CD4-positive, alpha-beta memory T cell (primary cell): Measurements from ENCODE around the gene CLPTM1L. TPM values are rescaled to one million over a fixed set of nuclear protein-coding genes. Genes with fewer than 3 reads are reported as not detected.

Source experiments
- CTCF ChIA-PET: fragments of 350-600 bp; sonication (Branson Sonifier 250); formaldehyde crosslinking; loops from one replicate; lab custom pipeline; 2021; ENCODE audit warnings: inconsistent platforms; ENCODE audit not compliant: partially characterized antibody; lab: Charles Lee
- POLR2A ChIA-PET: fragments of 350-600 bp; sonication (Branson Sonifier 250); formaldehyde crosslinking; loops from one replicate; lab custom pipeline; 2021; ENCODE audit not compliant: partially characterized antibody; lab: Charles Lee
- DNase-seq, 5 donors: peaks; one replicate each; pipeline versions ENCODE4 v3.0.0 to v3.0.0-alpha.2; 2020 to 2022; ENCODE audit warnings: mixed read lengths in 1 of 5
- H3K27ac ChIP-seq: one replicate; pipeline ENCODE4 v1.7.0; 2013; ENCODE audit warnings: low read depth, low read length
- H3K27me3 ChIP-seq: 2 replicates; pipeline ENCODE4 v1.7.0; 2013; ENCODE audit warnings: mild to moderate bottlenecking, low read length, moderate library complexity; ENCODE audit not compliant: insufficient read depth
- H3K36me3 ChIP-seq: 2 replicates; pipeline ENCODE4 v1.7.0; 2013; ENCODE audit warnings: mild to moderate bottlenecking, low read length, moderate library complexity; ENCODE audit not compliant: insufficient read depth
- H3K4me1 ChIP-seq: 2 replicates; pipeline ENCODE4 v1.7.0; 2013; ENCODE audit warnings: mild to moderate bottlenecking, low read length, moderate library complexity; ENCODE audit not compliant: insufficient read depth
- H3K4me3 ChIP-seq, 2 donors: one replicate each; pipeline ENCODE4 v1.7.0; 2013; ENCODE audit warnings: low read length in 2 of 2, mild to moderate bottlenecking in 1 of 2
- H3K9me3 ChIP-seq, 2 donors: one replicate each; pipeline ENCODE4 v1.7.0; 2013; ENCODE audit warnings: low read length in 2 of 2, control low read depth in 1 of 2; ENCODE audit not compliant: control insufficient read depth in 1 of 2
- H3K27ac Mint-ChIP-seq, 7 donors: one replicate each; pipeline ENCODE4 v1.8.0; 2020 to 2021; ENCODE audit warnings: mixed read lengths in 7 of 7, mild to moderate bottlenecking in 6 of 7, inconsistent platforms in 3 of 7, moderate library complexity in 3 of 7
- H3K27me3 Mint-ChIP-seq, 2 donors: one replicate each; pipeline ENCODE4 v1.8.0; 2020 to 2021; ENCODE audit warnings: mixed read lengths in 2 of 2
- H3K36me3 Mint-ChIP-seq, 2 donors: one replicate each; pipeline ENCODE4 v1.8.0; 2020 to 2021; ENCODE audit warnings: mixed read lengths in 2 of 2, inconsistent platforms in 1 of 2, mild to moderate bottlenecking in 1 of 2
- H3K4me1 Mint-ChIP-seq, 4 donors: one replicate each; pipeline ENCODE4 v1.8.0; 2020 to 2021; ENCODE audit warnings: mixed read lengths in 4 of 4, mild to moderate bottlenecking in 1 of 4
- H3K4me3 Mint-ChIP-seq, 8 donors: one replicate each; pipeline ENCODE4 v1.8.0; 2020 to 2021; ENCODE audit warnings: mixed read lengths in 8 of 8, mild to moderate bottlenecking in 7 of 8, moderate library complexity in 6 of 8, inconsistent platforms in 3 of 8
- H3K9me3 Mint-ChIP-seq, 8 donors: one replicate each; pipeline ENCODE4 v1.8.0; 2020 to 2021; ENCODE audit warnings: mixed read lengths in 8 of 8, mild to moderate bottlenecking in 5 of 8, inconsistent platforms in 3 of 8, moderate library complexity in 1 of 8
- intact Hi-C: fragments of 100-400 bp; cut with micrococcal nuclease; formaldehyde crosslinking; loops from one replicate; pipeline ENCODE4 v1.15.1; 2023
- polyA plus RNA-seq, 2 donors: library from polyadenylated mRNA; unstranded; fragments of 300-500 nt; fragmentation: Illumina TruSeq; gene quantifications; one replicate each; pipeline ENCODE4 v1.2.3, GENCODE V29; 2021
- total RNA-seq, 2 experiments: library from RNA; stranded (reverse); gene quantifications; one replicate each; pipeline ENCODE4 v1.2.3, GENCODE V29; 2021

CLPTM1L gene
- total and polyA plus RNA-seq, 4 experiments from 2014 or later: 34.1 to 87.4 (median 72.6) TPM

- Mint-ChIP-seq H3K36me3 (peaks cover 0 to 3% of the 10 kb centered on the region in 2 donors), H3K4me1 (peaks cover 22 to 49% (median 31%) of the 10 kb centered on the region in 4 donors), H3K4me3 (peak overlapping the region in 1 of 8 donors; percentile 11), H3K9me3 (peaks cover 0 to 6% (median 0%) of the 10 kb centered on the region in 8 donors), H3K27ac (peak overlapping the region in 2 of 7 donors; percentile 91 to 94), H3K27me3 (no peaks in the 10 kb centered on the region)
- intact Hi-C loops: no loop called here
- DNase-seq: no peak
- no peaks in the 10 kb centered on the region for H3K36me3 ChIP-seq
- H3K27me3 ChIP-seq: no peaks in the 10 kb centered on the region
- H3K9me3 ChIP-seq: no peaks in the 10 kb centered on the region
- ChIA-PET POLR2A (interaction anchor here (0.6 to 3.5 kb wide), 6 partner anchors 10 to 414 kb away, joined by 3 to 53 read pairs (median 14); partner anchors contain the start of gene CLPTM1L), CTCF (interaction anchor here (1.0 to 3.1 kb wide), 3 partner anchors 39 to 260 kb away, joined by 3 to 17 read pairs (median 4); no protein-coding TSS in a partner anchor)
- H3K27ac ChIP-seq: no peak overlapping the region
- no peak overlapping the region for H3K4me3 ChIP-seq
- H3K4me1 ChIP-seq: peaks cover 28% of the 10 kb centered on the region
These were observed 39.6 kb upstream of the CLPTM1L start for GRCh38 chr5:1384521-1384920.

GRCh38 chr5:1383886-1384401 lies 39.0 kb upstream of the CLPTM1L start:
- Histone ChIP-seq H3K36me3 (no peaks in the 10 kb centered on the region), H3K4me1 (peaks cover 28% of the 10 kb centered on the region), H3K27ac (no peak overlapping the region), H3K4me3 (no peak overlapping the region), H3K9me3 (no peaks in the 10 kb centered on the region), H3K27me3 (no peaks in the 10 kb centered on the region)
- peaks cover 0 to 3% of the 10 kb centered on the region in 2 donors for H3K36me3 Mint-ChIP-seq
- intact Hi-C loops: no loop called here
- H3K27ac Mint-ChIP-seq: peak overlapping the region in 2 of 7 donors; percentile 78 to 79
- ChIA-PET CTCF (no interaction called here), POLR2A (interaction anchor here (2.6 kb wide), 1 partner anchor 68 kb away, joined by 16 read pairs; no protein-coding TSS in a partner anchor)
- no peak for DNase-seq
- peaks cover 22 to 49% (median 31%) of the 10 kb centered on the region in 4 donors for H3K4me1 Mint-ChIP-seq
- no peak overlapping the region for H3K4me3 Mint-ChIP-seq
- peaks cover 0 to 6% (median 0%) of the 10 kb centered on the region in 8 donors for H3K9me3 Mint-ChIP-seq
- H3K27me3 Mint-ChIP-seq: no peaks in the 10 kb centered on the region

GRCh38 chr5:1383344-1383743 lies 38.4 kb upstream of the CLPTM1L start:
- Histone ChIP-seq H3K4me3 (no peak overlapping the region), H3K36me3 (no peaks in the 10 kb centered on the region), H3K4me1 (peaks cover 28% of the 10 kb centered on the region), H3K9me3 (no peaks in the 10 kb centered on the region), H3K27ac (no peak overlapping the region), H3K27me3 (no peaks in the 10 kb centered on the region)
- POLR2A ChIA-PET: no interaction called here
- CTCF ChIA-PET: no interaction called here
- no peak overlapping the region for H3K27ac Mint-ChIP-seq
- H3K4me3 Mint-ChIP-seq: no peak overlapping the region
- intact Hi-C loops: no loop called here
- no peaks in the 10 kb centered on the region for H3K27me3 Mint-ChIP-seq
- DNase-seq: no peak
- H3K36me3 Mint-ChIP-seq: peaks cover 0 to 3% of the 10 kb centered on the region in 2 donors
- peaks cover 20 to 49% (median 31%) of the 10 kb centered on the region in 4 donors for H3K4me1 Mint-ChIP-seq
- peaks cover 0 to 4% (median 0%) of the 10 kb centered on the region in 8 donors for H3K9me3 Mint-ChIP-seq

GRCh38 chr5:1382248-1382700 lies 37.4 kb upstream of the CLPTM1L start:
- peaks cover 25% of the 10 kb centered on the region for H3K4me1 ChIP-seq
- ChIA-PET CTCF (interaction anchor here (1.4 kb wide), 1 partner anchor 263 kb away, joined by 4 read pairs; no protein-coding TSS in a partner anchor), POLR2A (no interaction called here)
- Mint-ChIP-seq H3K27me3 (no peaks in the 10 kb centered on the region), H3K4me3 (no peak overlapping the region), H3K9me3 (peaks cover 0 to 4% (median 0%) of the 10 kb centered on the region in 8 donors), H3K27ac (no peak overlapping the region), H3K4me1 (peaks cover 18 to 41% (median 30%) of the 10 kb centered on the region in 4 donors), H3K36me3 (peaks cover 0 to 3% of the 10 kb centered on the region in 2 donors)
- intact Hi-C loops: no loop called here
- H3K4me3 ChIP-seq: no peak overlapping the region
- no peaks in the 10 kb centered on the region for H3K27me3 ChIP-seq
- DNase-seq: no peak
- H3K27ac ChIP-seq: no peak overlapping the region
- H3K36me3 ChIP-seq: no peaks in the 10 kb centered on the region
- H3K9me3 ChIP-seq: no peaks in the 10 kb centered on the region

- ChIA-PET POLR2A (interaction anchor here (0.9 kb wide), 1 partner anchor 155 kb away, joined by 3 read pairs; no protein-coding TSS in a partner anchor), CTCF (interaction anchor here (0.9 to 3.6 kb wide), 6 partner anchors 122 to 263 kb away, joined by 3 to 38 read pairs (median 6); no protein-coding TSS in a partner anchor)
- DNase-seq: no peak
- Histone ChIP-seq H3K27ac (no peak overlapping the region), H3K4me3 (no peak overlapping the region), H3K36me3 (no peaks in the 10 kb centered on the region), H3K4me1 (peaks cover 19% of the 10 kb centered on the region), H3K27me3 (no peaks in the 10 kb centered on the region), H3K9me3 (no peaks in the 10 kb centered on the region)
- peak overlapping the region in 3 of 8 donors; percentile 11 to 46 (median 36) for H3K4me3 Mint-ChIP-seq
- peaks cover 13 to 35% (median 24%) of the 10 kb centered on the region in 4 donors for H3K4me1 Mint-ChIP-seq
- intact Hi-C loops: no loop called here
- no peaks in the 10 kb centered on the region for H3K27me3 Mint-ChIP-seq
- H3K9me3 Mint-ChIP-seq: peaks cover 0 to 4% (median 0%) of the 10 kb centered on the region in 8 donors
- peak overlapping the region in 4 of 7 donors; percentile 19 to 75 (median 43) for H3K27ac Mint-ChIP-seq
- peaks cover 0 to 3% of the 10 kb centered on the region in 2 donors for H3K36me3 Mint-ChIP-seq
These were observed 36.7 kb upstream of the CLPTM1L start for GRCh38 chr5:1381370-1382247.

GRCh38 chr5:1380910-1381309 lies 36.0 kb upstream of the CLPTM1L start:
- peaks cover 16% of the 10 kb centered on the region for H3K4me1 ChIP-seq
- Mint-ChIP-seq H3K4me3 (peak overlapping the region in 5 of 8 donors; percentile 15 to 46 (median 46)), H3K4me1 (peaks cover 11 to 28% (median 18%) of the 10 kb centered on the region in 4 donors), H3K36me3 (no peaks in the 10 kb centered on the region), H3K9me3 (peaks cover 0 to 4% (median 0%) of the 10 kb centered on the region in 8 donors), H3K27ac (no peak overlapping the region), H3K27me3 (no peaks in the 10 kb centered on the region)
- POLR2A ChIA-PET: interaction anchor here (0.9 to 1.3 kb wide), 2 partner anchors 36 to 155 kb away, joined by 3 to 5 read pairs; partner anchors contain the start of gene CLPTM1L
- CTCF ChIA-PET: interaction anchor here (0.6 to 3.6 kb wide), 14 partner anchors 10 to 263 kb away, joined by 3 to 38 read pairs (median 3); no protein-coding TSS in a partner anchor
- no peak for DNase-seq
- no peak overlapping the region for H3K27ac ChIP-seq
- H3K36me3 ChIP-seq: no peaks in the 10 kb centered on the region
- H3K9me3 ChIP-seq: no peaks in the 10 kb centered on the region
- H3K4me3 ChIP-seq: no peak overlapping the region
- no peaks in the 10 kb centered on the region for H3K27me3 ChIP-seq
- intact Hi-C loops: loop anchor here (1.0 kb wide), 2 partner anchors 260 to 264 kb away; no protein-coding TSS in a partner anchor
